HG02759 (cell line): Measurements from ENCODE around the gene SERPINA4.

Source experiments
- ATAC-seq: cut with Tn5 transposase; IDR thresholded peaks from one replicate; pipeline ENCODE4 v1.9.1; 2021; ENCODE audit warnings: mild to moderate bottlenecking, moderate library complexity; ENCODE audit not compliant: unreplicated experiment

Gene SERPINA4

DNA sequence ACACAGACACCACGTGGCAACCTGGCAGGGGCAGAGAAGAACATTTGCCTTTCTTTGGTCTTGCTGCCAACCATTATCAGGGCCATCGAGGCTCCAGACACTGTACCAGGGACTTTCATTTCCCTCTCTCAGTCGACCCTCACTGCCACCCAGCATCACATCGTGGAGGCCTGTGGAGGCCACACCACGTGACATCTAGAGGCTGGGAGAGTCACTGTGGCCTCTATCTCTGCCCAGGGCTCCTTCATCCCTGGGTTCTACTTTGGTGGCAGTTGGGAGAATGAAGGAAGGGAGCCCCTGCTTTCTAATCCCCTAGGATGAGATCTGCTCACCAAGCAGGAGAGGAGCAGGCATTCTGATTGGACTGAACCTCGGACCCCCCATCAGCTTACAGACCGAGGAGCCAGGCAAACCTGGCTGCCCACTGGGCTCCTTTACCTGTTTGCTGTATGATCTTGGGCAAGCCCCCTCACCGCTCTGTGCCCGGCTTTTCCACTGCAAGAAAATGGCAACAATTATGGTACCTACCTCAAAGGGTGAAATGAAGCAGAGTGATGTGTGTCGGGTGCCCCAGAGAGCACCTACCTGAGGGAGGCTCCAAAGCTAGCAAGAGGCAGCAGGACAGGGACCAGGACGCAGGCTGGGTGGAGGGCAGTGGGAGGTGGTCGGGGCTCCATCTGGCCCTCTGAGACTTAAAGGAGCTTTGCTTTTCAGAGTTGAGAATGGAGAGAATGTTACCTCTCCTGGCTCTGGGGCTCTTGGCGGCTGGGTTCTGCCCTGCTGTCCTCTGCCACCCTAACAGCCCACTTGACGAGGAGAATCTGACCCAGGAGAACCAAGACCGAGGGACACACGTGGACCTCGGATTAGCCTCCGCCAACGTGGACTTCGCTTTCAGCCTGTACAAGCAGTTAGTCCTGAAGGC is 52.7 kb downstream of the SERPINA4 start:
- no peak for ATAC-seq

DNA sequence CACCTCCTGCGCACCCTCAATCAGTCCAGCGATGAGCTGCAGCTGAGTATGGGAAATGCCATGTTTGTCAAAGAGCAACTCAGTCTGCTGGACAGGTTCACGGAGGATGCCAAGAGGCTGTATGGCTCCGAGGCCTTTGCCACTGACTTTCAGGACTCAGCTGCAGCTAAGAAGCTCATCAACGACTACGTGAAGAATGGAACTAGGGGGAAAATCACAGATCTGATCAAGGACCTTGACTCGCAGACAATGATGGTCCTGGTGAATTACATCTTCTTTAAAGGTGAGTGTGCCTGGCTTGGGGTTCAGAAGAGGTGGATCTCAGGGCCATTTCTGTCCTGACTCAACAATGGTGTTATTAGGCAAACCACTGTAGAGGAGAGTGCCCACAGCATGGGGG is 53.6 kb downstream of the SERPINA4 start:
- ATAC-seq: no peak

DNA sequence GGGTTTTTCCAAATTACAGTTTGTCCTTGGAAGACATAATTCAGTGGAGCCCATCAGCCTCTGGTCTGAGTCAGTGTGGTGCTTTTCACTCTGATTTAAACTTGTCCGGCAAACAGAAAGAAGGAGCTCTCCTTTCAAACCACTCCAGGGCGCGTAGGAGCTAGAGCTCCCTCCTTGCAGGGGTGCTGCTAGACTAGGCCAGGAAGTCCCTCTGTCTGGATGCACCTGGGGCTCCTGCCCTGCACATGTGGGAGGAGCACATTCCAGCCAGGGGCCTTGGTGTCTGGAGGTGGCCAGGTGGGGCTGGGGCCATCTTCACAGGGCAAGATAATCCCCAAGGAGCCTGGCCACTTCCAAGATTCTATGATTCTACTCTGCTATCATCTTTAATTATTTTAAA is 54.0 kb downstream of the SERPINA4 start:
- ATAC-seq: no peak

DNA sequence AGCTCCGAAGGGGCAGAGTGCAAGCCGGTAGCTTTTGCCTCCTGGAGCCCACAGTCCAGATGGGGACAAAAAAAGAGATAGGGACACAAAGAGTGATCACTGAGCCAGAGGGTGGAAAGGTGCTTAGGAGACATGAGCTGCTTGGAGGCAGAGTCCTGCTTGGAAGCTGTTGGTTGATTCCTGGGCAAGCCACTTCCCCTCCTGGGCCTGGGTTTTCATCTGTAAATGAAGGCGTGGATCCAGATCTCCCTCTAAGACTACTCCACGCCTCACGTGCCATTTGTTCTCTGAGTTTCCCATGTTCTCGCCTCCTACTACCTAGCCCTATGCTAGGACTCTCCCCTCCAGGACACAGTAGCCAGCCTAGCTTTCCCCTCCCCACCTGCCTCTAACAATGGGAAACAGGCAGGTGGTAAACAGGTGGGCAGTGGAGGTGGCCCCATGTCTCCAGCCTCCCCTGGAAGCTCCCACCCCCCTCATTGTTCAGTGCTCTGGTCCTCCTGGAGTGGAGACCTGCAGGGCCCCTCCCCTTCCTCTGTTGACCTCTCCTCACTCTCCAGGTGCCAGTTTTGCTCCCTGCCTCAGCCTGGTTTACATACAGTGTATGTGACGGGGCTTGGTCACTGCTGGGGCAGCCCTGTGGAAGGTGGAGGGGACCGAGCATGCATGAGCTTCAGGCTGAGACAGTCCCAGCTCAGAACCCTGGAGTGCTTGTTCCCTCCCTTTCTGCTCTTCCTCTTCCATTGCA is 54.8 kb downstream of the SERPINA4 start:
- no peak for ATAC-seq

DNA sequence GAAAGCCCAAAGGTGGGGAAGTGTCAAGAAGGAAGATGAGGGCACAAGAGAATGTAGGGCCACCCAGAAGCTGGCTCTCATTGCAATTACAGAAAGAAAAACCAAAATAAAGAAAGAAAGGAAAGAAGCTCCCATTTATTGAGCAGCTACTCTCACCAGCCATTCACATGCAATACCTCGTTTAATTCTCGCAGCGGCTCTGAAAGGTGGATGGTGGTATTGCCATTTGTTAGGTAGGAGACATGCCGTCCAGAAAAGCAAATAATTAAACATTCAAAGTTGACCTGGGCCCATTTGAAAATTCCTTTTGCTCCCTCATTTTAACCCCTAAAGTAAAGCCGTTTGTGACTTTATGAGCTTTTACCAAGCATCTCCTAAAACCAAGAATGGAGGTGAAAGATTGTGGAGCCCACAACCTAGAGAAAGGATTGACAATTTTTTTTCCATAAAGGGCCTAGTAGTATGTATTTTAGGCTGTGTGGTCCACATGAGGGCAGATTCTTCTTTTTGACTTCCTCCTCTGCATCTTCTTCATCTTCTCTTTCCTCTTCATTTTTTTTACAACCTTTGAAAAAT is 56.2 kb downstream of the SERPINA4 start:
- no peak for ATAC-seq

DNA sequence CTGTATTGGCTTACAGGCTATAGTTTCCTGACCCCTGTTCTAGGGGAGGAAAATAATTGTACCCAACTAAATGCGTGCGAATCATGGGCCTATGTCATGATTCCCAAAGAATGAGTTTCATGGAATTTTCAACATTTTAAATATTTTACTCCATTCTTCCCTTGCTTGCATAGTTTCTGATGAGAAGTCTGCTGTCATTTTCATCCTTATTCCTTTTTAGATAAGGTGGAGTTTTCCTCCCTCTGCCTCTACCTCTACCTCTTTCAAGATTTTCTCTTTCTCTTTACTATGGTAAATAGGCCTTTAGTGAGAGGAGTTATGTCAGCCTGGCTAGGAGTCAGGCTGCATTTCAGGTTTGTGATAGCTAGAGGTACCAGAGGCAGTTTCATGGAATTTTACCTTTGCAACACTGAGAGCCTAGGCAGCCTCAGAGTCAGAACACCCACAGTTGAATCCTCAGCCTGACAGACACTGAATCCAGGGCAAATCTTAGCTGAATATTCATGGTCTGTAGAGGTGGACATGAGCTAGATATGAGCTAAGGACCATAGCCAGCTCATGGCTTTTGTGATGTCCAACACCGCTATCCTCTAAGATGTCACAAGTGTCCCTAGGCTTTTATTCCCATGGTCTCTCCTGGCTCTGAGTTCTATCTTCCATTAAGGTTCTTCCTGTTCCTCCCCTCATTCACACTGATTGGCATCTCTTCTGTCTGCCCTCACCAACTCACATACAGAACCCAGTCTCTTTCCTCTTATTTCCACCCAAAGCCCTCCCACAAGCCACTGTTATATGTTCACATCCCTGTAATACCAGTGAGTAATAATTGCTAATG is 57.0 kb downstream of the SERPINA4 start:
- ATAC-seq: no peak

DNA sequence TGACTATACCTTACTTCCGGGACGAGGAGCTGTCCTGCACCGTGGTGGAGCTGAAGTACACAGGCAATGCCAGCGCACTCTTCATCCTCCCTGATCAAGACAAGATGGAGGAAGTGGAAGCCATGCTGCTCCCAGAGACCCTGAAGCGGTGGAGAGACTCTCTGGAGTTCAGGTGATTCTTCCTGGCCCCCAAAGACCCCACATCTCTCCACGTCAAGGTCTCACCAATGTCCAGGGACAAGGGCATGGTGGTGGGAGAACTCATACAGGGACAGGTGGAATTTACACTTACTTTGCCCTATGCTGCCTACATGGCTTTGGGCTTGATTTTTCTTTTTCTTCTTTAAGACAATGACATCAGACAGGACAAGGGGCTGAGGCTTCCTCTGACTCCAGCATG is 58.1 kb downstream of the SERPINA4 start:
- no peak for ATAC-seq
